HepG2 (cell line): Measurements from ENCODE around the gene DOK1. TPM values are rescaled to one million over a fixed set of nuclear protein-coding genes. Genes with fewer than 3 reads are reported as not detected.
A peak's percentile ranks its signal among the peaks of the same experiment; 100 is the strongest.

Experiments used
- ARHGAP35 ChIP-seq: sonication (generic); formaldehyde crosslinking; IDR thresholded peaks from 2 replicates; pipeline ENCODE4 v1.9.0; 2022; ENCODE audit warnings: mild to moderate bottlenecking, inconsistent platforms, moderate library complexity, missing genetic modification reagents, borderline replicate concordance
- CEBPG ChIP-seq: IDR thresholded peaks from 2 replicates; pipeline ENCODE4 v1.6.1; 2016
- FIP1L1 ChIP-seq: fragments of 200-400 bp; formaldehyde crosslinking; IDR thresholded peaks from 2 replicates; pipeline ENCODE4 v1.6.1; 2018; ENCODE audit warnings: low read depth, mild to moderate bottlenecking, low read length, moderate library complexity, borderline replicate concordance; ENCODE audit not compliant: insufficient read depth
- HNRNPL ChIP-seq: fragments of 200-400 bp; formaldehyde crosslinking; IDR thresholded peaks from 2 replicates; pipeline ENCODE4 v1.6.1; 2017; ENCODE audit warnings: mild to moderate bottlenecking, low read depth, low read length
- JUND ChIP-seq: sonication (generic); formaldehyde crosslinking; IDR thresholded peaks from 2 replicates; pipeline ENCODE4 v1.8.0; 2022; ENCODE audit warnings: mild to moderate bottlenecking, missing genetic modification reagents
- PBX3 ChIP-seq: sonication (generic); formaldehyde crosslinking; IDR thresholded peaks from 2 replicates; pipeline ENCODE4 v1.8.1; 2023; ENCODE audit warnings: missing genetic modification reagents, inconsistent platforms, borderline replicate concordance
- PHF5A ChIP-seq: IDR thresholded peaks from one replicate; pipeline ENCODE4 v1.6.1; 2018; ENCODE audit warnings: low read depth, missing genetic modification reagents; ENCODE audit not compliant: unreplicated experiment
- PLRG1 ChIP-seq: fragments of 450-650 bp; conservative IDR thresholded peaks from 2 replicates; pipeline ENCODE4 v1.6.1; 2016
- POLR2AphosphoS5 ChIP-seq: IDR thresholded peaks from 2 replicates; pipeline ENCODE4 v1.6.1; 2012; ENCODE audit warnings: low read depth, low read length
- SATB2 ChIP-seq: sonication (generic); formaldehyde crosslinking; IDR thresholded peaks from 2 replicates; pipeline ENCODE4 v1.5.0; 2020; ENCODE audit warnings: missing genetic modification reagents
- SIN3B ChIP-seq: fragments of 150-350 bp; IDR thresholded peaks from 2 replicates; pipeline ENCODE4 v1.6.1; 2014; ENCODE audit warnings: low read length
- SMAD1 ChIP-seq: sonication (generic); formaldehyde crosslinking; IDR thresholded peaks from 2 replicates; pipeline ENCODE4 v1.4.0; 2020; ENCODE audit warnings: missing genetic modification reagents, low read depth, mild to moderate bottlenecking, borderline replicate concordance
- SRSF4 ChIP-seq: fragments of 200-400 bp; formaldehyde crosslinking; IDR thresholded peaks from one replicate; pipeline ENCODE4 v1.6.1; 2018; ENCODE audit warnings: mild to moderate bottlenecking, low read depth, low read length, moderate library complexity; ENCODE audit not compliant: poor library complexity, severe bottlenecking
- ZBTB3 ChIP-seq: sonication (generic); formaldehyde crosslinking; IDR thresholded peaks from 2 replicates; pipeline ENCODE4 v1.4.0; 2020; ENCODE audit warnings: low read depth, mild to moderate bottlenecking, moderate library complexity, missing genetic modification reagents, borderline replicate concordance
- ZEB1 ChIP-seq: IDR thresholded peaks from 2 replicates; pipeline ENCODE4 v1.6.1; 2012; ENCODE audit warnings: mild to moderate bottlenecking, low read depth, inconsistent platforms; ENCODE audit not compliant: insufficient replicate concordance
- ZFP82 ChIP-seq: sonication (generic); formaldehyde crosslinking; IDR thresholded peaks from 2 replicates; pipeline ENCODE4 v1.5.1; 2020; ENCODE audit warnings: mild to moderate bottlenecking, missing genetic modification reagents, borderline replicate concordance
- ZNF136 ChIP-seq: sonication (generic); formaldehyde crosslinking; IDR thresholded peaks from 2 replicates; pipeline ENCODE4 v1.8.1; 2022; ENCODE audit warnings: low read depth, mild to moderate bottlenecking, moderate library complexity, missing genetic modification reagents
- ZNF274 ChIP-seq: sonication (generic); formaldehyde crosslinking; IDR thresholded peaks from 2 replicates; pipeline ENCODE4 v1.5.1; 2020; ENCODE audit warnings: mild to moderate bottlenecking, missing genetic modification reagents
- ZNF280D ChIP-seq: sonication (generic); formaldehyde crosslinking; IDR thresholded peaks from 2 replicates; pipeline ENCODE4 v1.5.1; 2020; ENCODE audit warnings: mild to moderate bottlenecking, missing genetic modification reagents
- ZNF343 ChIP-seq: sonication (generic); formaldehyde crosslinking; IDR thresholded peaks from 2 replicates; pipeline ENCODE4 v1.4.0; 2020; ENCODE audit warnings: mild to moderate bottlenecking, missing genetic modification reagents
- ZNF512B ChIP-seq: sonication (generic); formaldehyde crosslinking; IDR thresholded peaks from 2 replicates; pipeline ENCODE4 v1.5.1; 2020; ENCODE audit warnings: missing genetic modification reagents, mild to moderate bottlenecking, borderline replicate concordance
- ZNF569 ChIP-seq: sonication (generic); formaldehyde crosslinking; IDR thresholded peaks from 2 replicates; pipeline ENCODE4 v1.5.0; 2020; ENCODE audit warnings: mild to moderate bottlenecking, missing genetic modification reagents, moderate library complexity, borderline replicate concordance
- polyA plus RNA-seq, 8 experiments: library from polyadenylated mRNA; depleted of rRNA in 3 of 8; stranded (reverse) in 7 of 8; unstranded in 1 of 8; fragments of >200 nt; fragmentation: Illumina TruSeq in 4 of 8; extraction: Trizol in 4 of 8; gene quantifications; 2 replicates each; pipeline versions ENCODE4 v1.2.1 to v1.2.3, GENCODE V29; 2011 to 2016; ENCODE audit warnings: low read depth in 4 of 8, missing spikeins in 1 of 8, mixed read lengths in 1 of 8; ENCODE audit not compliant: insufficient read depth in 1 of 8
- total RNA-seq, 5 experiments: library from RNA; depleted of rRNA; stranded (reverse); fragments of >200 nt; fragmentation: Illumina TruSeq; extraction: Trizol; gene quantifications; 2 replicates each; pipeline ENCODE4 v1.2.3, GENCODE V29; 2016; ENCODE audit warnings: low read depth in 1 of 5

Gene DOK1
- total and polyA plus RNA-seq, 2 of the 13 experiments (the other 11 are each of a cell fraction or from before 2014, with no cell fraction given) = 0.53 to 0.74 TPM

- TF ChIP-seq SRSF4 (no peak), PBX3 (CRISPR knock-in tag) (no peak), ZEB1 (no peak), ZNF136 (peak; percentile 93), ZNF280D (CRISPR knock-in tag) (peak; percentile 50), ZNF274 (CRISPR knock-in tag) (peak; percentile 47; the same call in 1 of the 2 replicates), SMAD1 (CRISPR knock-in tag) (peak; percentile 58; the same call in 1 of the 2 replicates), PLRG1 (no peak), ZNF569 (0 out of 2 replicates have a peak, but pooled peaks have one; percentile 14), ARHGAP35 (CRISPR knock-in tag) (no peak; the same call in 1 of the 2 replicates), HNRNPL (peak; percentile 66; the same call in 1 of the 2 replicates), FIP1L1 (no peak), JUND (peak; percentile 22; the same call in 1 of the 2 replicates), SATB2 (CRISPR knock-in tag) (no peak), ZFP82 (CRISPR knock-in tag) (peak; percentile 86), CEBPG (CRISPR knock-in tag) (0 out of 2 replicates have a peak, but pooled peaks have one; percentile 16), POLR2AphosphoS5 (peak; percentile 91), PHF5A (no peak), SIN3B (peak; percentile 77; the same call in 1 of the 2 replicates), ZNF512B (CRISPR knock-in tag) (no peak), ZNF343 (CRISPR knock-in tag) (peak; percentile 61), ZBTB3 (peak; percentile 81; the same call in 1 of the 2 replicates)
These were observed 24.9 kb upstream of the DOK1 start, which contains the start of the genes AUP1 and HTRA2 (continued) for GRCh38 chr2:74529357-74530238.
